Measurements from ENCODE around the gene DNPEP. TPM values are rescaled to one million over a fixed set of nuclear protein-coding genes. Genes with fewer than 3 reads are reported as not detected.
A peak's percentile ranks its signal among the peaks of the same experiment; 100 is the strongest.

DNPEP gene
- total RNA-seq, 3 donors from 2014 or later: 75.7 to 127 (median 125) TPM

DNA sequence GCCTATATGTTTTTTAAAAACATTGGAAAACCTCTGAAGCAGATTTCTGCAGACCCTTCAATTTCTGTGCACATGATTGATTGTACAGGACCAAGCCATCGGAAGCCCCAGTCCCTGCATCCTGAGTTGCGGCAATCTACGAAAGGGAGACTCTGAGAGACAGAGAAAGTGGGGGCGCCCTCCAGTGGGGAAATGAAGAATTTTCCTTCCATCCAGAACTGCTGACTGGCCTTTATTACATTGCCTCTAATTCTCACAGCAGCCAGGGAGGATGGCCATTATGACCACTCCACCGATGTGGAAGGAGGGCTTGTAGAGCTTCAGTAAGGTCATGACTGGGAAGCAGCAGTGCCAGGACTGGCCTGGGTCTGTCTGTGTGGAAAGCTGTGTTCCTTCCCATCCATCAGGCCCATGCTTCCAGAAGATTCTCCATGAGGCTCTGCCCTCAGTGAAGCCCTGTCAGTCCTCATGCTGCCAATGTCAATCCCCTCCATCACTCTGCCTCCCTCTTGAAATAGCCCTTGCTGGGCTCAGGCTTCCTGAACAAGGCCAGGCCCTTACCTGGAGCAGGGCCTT is 35.2 kb downstream of the DNPEP start:
- Histone ChIP-seq H3K9me3 (no peaks in the 10 kb centered on the region), H3K4me3 (no peak overlapping the region), H3K4me1 (ENCODE audit: low read depth) (no peaks in the 10 kb centered on the region), H3K36me3 (ENCODE audit: low read depth) (no peaks in the 10 kb centered on the region)
- TF ChIP-seq CTCF (IDR thresholded peaks at IDR 0.05): peak; percentile 45
- DNase-seq: peak in 2 of 3 donors; percentile 47 to 78
- peak; percentile 84 for ATAC-seq
- intact Hi-C loops (cut with DNase I, micrococcal nuclease): no loop called here

DNA sequence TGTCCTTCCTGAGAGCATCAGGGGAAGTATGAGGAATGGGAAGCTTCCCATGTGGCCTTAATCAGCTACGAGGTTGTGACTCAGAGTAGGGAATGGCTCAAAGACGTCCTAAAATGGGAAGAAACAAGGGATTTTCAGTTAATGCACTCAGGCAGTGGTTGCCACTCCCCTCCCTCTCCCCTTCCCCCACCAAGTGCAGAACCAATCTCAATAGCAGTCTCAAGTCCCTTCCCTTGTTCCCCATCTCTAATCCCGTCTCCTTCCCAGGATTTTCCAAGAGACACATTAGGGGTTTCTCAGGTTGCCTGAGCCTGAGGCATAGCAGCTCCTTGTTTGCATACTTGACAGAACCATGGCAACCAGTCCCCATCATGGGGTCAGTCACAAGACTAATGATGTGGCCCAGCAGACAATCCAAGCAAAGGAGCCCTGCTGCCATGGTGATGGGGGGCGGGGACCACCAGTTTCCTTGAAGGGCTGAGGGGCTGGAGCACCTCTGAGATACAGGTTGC is 36.9 kb downstream of the DNPEP start:
- ATAC-seq (no peak), DNase-seq (no peak)
- Histone ChIP-seq H3K36me3 (ENCODE audit: low read depth) (no peaks in the 10 kb centered on the region), H3K4me1 (ENCODE audit: low read depth) (no peaks in the 10 kb centered on the region), H3K4me3 (no peak overlapping the region), H3K9me3 (no peaks in the 10 kb centered on the region)
- TF ChIP-seq CTCF (IDR thresholded peaks at IDR 0.05): no peak
- intact Hi-C loops (cut with DNase I, micrococcal nuclease): no loop called here

GRCh38 chr2:219350215-219350614 is 37.5 kb downstream of the DNPEP start:
- intact Hi-C loops (cut with DNase I, micrococcal nuclease): no loop called here
- no peak for TF ChIP-seq CTCF (IDR thresholded peaks at IDR 0.05)
- Histone ChIP-seq H3K4me1 (ENCODE audit: low read depth) (no peaks in the 10 kb centered on the region), H3K9me3 (no peaks in the 10 kb centered on the region), H3K36me3 (ENCODE audit: low read depth) (no peaks in the 10 kb centered on the region), H3K4me3 (no peak overlapping the region)
- no peak for ATAC-seq
- no peak for DNase-seq

- Histone ChIP-seq H3K4me1 (ENCODE audit: low read depth) (no peaks in the 10 kb centered on the region), H3K4me3 (no peak overlapping the region), H3K9me3 (no peaks in the 10 kb centered on the region), H3K36me3 (ENCODE audit: low read depth) (no peaks in the 10 kb centered on the region)
- ATAC-seq (no peak), DNase-seq (peak in 1 of 3 donors; percentile 57)
- intact Hi-C loops (cut with DNase I, micrococcal nuclease): no loop called here
- TF ChIP-seq CTCF (IDR thresholded peaks at IDR 0.05): no peak
Measured at GRCh38 chr2:219344751-219345430, 42.8 kb downstream of the DNPEP start.

- no peak for DNase-seq
- ATAC-seq: no peak
- TF ChIP-seq CTCF (IDR thresholded peaks at IDR 0.05): no peak
Measured at GRCh38 chr2:219335373-219335786, 52.3 kb downstream of the DNPEP start.

More at GRCh38 chr2:219335373-219335786, 52.3 kb downstream of the DNPEP start:
- H3K36me3 ChIP-seq (ENCODE audit: low read depth): no peaks in the 10 kb centered on the region
- intact Hi-C loops (cut with DNase I, micrococcal nuclease): no loop called here
- H3K4me1 ChIP-seq (ENCODE audit: low read depth): no peaks in the 10 kb centered on the region
- no peak overlapping the region for H3K4me3 ChIP-seq
- no peaks in the 10 kb centered on the region for H3K9me3 ChIP-seq
